Activated CD4-positive, alpha-beta memory T cell treated with anti-CD3 and anti-CD28 coated beads, Interleukin-2, amount 10 ng/mL, durations not matched to agents 7 days and 5 days (primary cell): ENCODE data around the gene STUM. TPM values are rescaled to one million over a fixed set of nuclear protein-coding genes. Genes with fewer than 3 reads are reported as not detected.
A peak's percentile ranks its signal among the peaks of the same experiment; 100 is the strongest.

ENCODE experiments used
- CTCF ChIA-PET: fragments of 350-600 bp; sonication (Branson Sonifier 250); formaldehyde crosslinking; loops from one replicate; lab custom pipeline; 2021; ENCODE audit warnings: antibody characterized with exemption, inconsistent platforms; lab: Charles Lee
- POLR2A ChIA-PET: fragments of 350-600 bp; sonication (Branson Sonifier 250); formaldehyde crosslinking; loops from one replicate; lab custom pipeline; 2021; ENCODE audit warnings: antibody characterized with exemption; lab: Charles Lee
- DNase-seq: peaks from one replicate; pipeline ENCODE4 v3.0.0-alpha.2; 2020
- H3K27ac Mint-ChIP-seq: one replicate; pipeline ENCODE4 v1.8.0; 2021; ENCODE audit warnings: mild to moderate bottlenecking, mixed read lengths
- H3K27me3 Mint-ChIP-seq: one replicate; pipeline ENCODE4 v1.8.0; 2021; ENCODE audit warnings: mixed read lengths
- H3K36me3 Mint-ChIP-seq: one replicate; pipeline ENCODE4 v1.8.0; 2021; ENCODE audit warnings: low read depth, mixed read lengths
- H3K4me1 Mint-ChIP-seq: one replicate; pipeline ENCODE4 v1.8.0; 2021; ENCODE audit warnings: mixed read lengths
- H3K4me3 Mint-ChIP-seq: one replicate; pipeline ENCODE4 v1.8.0; 2021; ENCODE audit warnings: mild to moderate bottlenecking, mixed read lengths
- H3K9me3 Mint-ChIP-seq: one replicate; pipeline ENCODE4 v1.8.0; 2021; ENCODE audit warnings: mixed read lengths
- total RNA-seq, 2 experiments: library from RNA; stranded (reverse); gene quantifications; one replicate each; pipeline ENCODE4 v1.2.3, GENCODE V29; 2021

Gene STUM
- total RNA-seq, 2 experiments from 2014 or later: not detected

DNA sequence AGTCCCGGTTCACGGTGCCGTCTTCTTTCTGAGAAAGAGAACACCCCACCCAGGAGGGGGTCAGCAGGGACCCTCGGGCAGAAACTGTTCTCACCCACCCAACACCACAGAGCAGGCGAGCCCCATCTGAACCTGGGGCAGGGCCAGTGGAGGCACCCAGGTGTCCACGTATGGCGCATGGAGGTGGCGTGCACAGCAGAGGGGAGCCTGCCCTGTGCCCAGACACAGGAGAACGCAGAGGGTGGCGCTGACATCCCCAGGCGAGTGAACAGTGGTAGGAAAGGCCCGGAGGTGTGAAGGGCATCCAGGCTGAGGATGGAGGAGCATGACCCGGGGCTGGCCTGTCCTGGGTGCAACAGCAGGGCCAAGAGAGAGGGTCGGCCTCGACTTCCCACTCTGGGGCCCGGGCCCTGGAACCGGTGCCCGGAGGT lies 91.1 kb downstream of the STUM start:
- H3K27ac Mint-ChIP-seq: no peak overlapping the region
- POLR2A ChIA-PET: interaction anchor here (2.1 kb wide), 1 partner anchor 48 kb away, joined by 5 read pairs; no protein-coding TSS in a partner anchor
- DNase-seq: no peak
- no peaks in the 10 kb centered on the region for H3K9me3 Mint-ChIP-seq
- H3K36me3 Mint-ChIP-seq: peaks cover 53% of the 10 kb centered on the region
- no peaks in the 10 kb centered on the region for H3K27me3 Mint-ChIP-seq
- CTCF ChIA-PET: interaction anchor here (1.4 kb wide), 1 partner anchor 10 kb away, joined by 3 read pairs; no protein-coding TSS in a partner anchor
- peaks cover 44% of the 10 kb centered on the region for H3K4me1 Mint-ChIP-seq
- no peak overlapping the region for H3K4me3 Mint-ChIP-seq

DNA sequence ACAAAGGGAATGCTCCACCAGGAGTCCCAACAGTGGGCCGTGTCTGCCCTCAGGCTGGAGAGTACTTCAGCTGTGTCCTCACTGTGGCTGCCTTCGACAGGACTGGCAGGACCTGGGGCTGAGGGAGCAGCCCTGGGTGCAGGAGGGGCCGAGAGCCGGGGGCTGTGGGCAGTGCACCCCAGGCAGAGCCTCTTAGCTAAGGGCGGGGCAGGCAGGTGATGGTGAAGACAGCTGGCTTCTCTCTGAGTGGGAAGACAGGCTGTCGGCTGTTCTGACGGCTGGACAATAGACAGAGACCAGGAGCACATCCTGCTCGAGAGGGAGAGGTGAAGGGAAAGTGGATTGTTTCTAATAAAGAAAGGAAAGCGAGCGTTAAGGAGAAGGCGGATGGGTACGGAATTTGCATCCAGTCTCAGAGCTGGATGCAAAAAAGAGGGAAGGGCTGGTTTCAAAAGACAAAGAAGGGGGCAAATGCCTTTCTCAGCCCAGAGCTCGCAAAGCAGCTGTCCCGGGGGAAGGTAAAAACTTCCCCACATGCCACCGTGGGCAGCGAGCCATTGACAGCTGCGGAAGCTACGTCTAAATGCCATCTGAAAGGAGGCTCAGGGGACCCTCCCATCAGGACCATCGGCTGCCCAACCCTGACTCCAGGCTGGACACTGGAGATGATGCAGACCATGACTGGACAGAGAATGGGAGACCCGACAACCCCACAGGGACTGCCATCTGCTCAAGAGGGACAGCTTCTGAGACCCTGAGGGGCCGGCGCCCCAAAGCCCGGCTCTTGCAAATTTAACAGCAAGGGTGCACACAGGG lies 92.0 kb downstream of the STUM start:
- Mint-ChIP-seq H3K4me1 (peaks cover 44% of the 10 kb centered on the region), H3K4me3 (no peak overlapping the region)
- DNase-seq: no peak

DNA sequence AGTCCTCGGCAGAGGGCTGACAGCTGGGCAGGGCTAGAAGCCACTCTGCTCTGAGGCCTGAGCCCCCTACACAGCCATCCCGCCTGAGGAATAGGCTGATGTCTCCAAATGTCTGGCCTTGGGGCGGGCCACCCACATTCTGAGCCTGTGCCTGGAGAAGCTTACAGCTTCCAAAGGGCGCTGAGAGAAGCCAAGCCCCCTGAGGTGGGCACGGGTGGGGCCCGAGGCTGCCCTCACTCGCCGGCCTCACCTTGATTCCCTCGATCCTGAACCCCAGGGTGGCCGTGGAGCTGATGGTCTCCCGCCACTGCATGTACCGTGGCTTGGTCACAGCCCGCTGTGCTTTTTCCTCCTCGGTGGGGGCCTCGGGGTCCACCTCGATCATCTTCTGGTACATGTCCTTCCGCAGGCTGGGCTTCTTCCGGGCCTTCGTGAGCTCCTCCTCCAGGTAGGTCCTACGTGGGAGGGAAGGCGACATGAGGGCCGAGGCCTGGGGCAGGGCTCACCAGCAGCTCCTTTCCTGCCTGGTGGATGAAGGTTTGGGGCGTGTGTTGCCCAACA lies 93.2 kb downstream of the STUM start:
- H3K9me3 Mint-ChIP-seq: no peaks in the 10 kb centered on the region
- ChIA-PET POLR2A (interaction anchor here (0.6 to 2.8 kb wide), 7 partner anchors 12 to 95 kb away, joined by 3 to 12 read pairs (median 3); no protein-coding TSS in a partner anchor), CTCF (interaction anchor here (1.0 to 3.3 kb wide), 3 partner anchors 8 to 187 kb away, joined by 3 to 8 read pairs (median 6); no protein-coding TSS in a partner anchor)
- no peaks in the 10 kb centered on the region for H3K27me3 Mint-ChIP-seq
- no peak overlapping the region for H3K4me3 Mint-ChIP-seq
- H3K36me3 Mint-ChIP-seq: peaks cover 49% of the 10 kb centered on the region
- peaks cover 39% of the 10 kb centered on the region for H3K4me1 Mint-ChIP-seq
- no peak for DNase-seq
- no peak overlapping the region for H3K27ac Mint-ChIP-seq

More for the DNA sequence above, 92.0 kb downstream of the STUM start:
- Mint-ChIP-seq H3K27ac (no peak overlapping the region), H3K9me3 (no peaks in the 10 kb centered on the region), H3K27me3 (no peaks in the 10 kb centered on the region), H3K36me3 (peaks cover 47% of the 10 kb centered on the region)
- ChIA-PET CTCF (interaction anchor here (0.9 to 2.0 kb wide), 4 partner anchors 9 to 188 kb away, joined by 3 to 6 read pairs (median 3); no protein-coding TSS in a partner anchor), POLR2A (interaction anchor here (1.4 to 2.8 kb wide), 4 partner anchors 14 to 47 kb away, joined by 3 to 12 read pairs (median 4); no protein-coding TSS in a partner anchor)

DNA sequence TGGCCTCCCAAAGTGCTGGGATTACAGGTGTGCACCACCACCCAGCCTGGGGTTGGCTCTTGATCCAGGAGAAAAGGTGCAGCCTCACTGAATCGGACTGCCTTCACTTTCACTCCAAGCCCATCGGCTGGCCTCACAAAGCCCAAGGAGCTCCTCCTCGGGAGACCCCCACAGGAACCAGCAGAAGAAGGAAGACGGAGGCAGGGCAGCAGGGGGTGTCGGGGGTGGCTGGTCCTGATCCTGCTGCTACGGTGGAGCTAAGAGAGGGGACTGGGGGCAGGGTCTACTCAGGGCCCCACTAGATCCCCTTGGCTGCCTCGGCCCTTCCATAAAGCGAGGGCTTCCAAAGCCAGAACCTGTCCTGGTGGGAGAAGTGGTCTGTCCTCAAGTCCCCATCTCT lies 93.9 kb downstream of the STUM start:
- Mint-ChIP-seq H3K4me3 (no peak overlapping the region), H3K27ac (no peak overlapping the region), H3K4me1 (peaks cover 37% of the 10 kb centered on the region), H3K9me3 (no peaks in the 10 kb centered on the region), H3K36me3 (peaks cover 45% of the 10 kb centered on the region), H3K27me3 (no peaks in the 10 kb centered on the region)
- ChIA-PET CTCF (interaction anchor here (1.8 to 3.3 kb wide), 3 partner anchors 7 to 184 kb away, joined by 5 to 8 read pairs (median 6); no protein-coding TSS in a partner anchor), POLR2A (interaction anchor here (0.6 to 2.8 kb wide), 6 partner anchors 11 to 94 kb away, joined by 3 to 12 read pairs (median 4); no protein-coding TSS in a partner anchor)
- no peak for DNase-seq

DNA sequence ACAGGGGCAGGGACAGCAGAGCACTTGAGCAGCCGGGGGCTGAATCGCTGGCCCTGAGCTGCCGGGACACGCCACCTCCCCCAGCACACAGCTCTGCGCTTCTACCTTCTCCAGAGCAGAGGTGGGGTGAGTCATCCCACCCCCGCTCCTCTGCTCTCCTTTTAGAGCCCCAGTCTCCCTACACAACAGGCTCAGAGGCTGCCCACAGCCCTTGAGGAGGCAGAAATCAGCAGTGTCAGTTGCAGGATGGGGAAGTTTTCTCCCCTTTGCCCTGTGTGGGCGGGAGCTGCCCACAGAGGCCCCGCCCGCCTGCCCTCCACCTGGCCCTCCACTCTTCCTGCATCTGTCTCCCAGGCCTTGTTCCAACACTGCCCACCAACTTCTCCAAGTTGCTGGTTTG lies 94.6 kb downstream of the STUM start:
- H3K36me3 Mint-ChIP-seq: peaks cover 49% of the 10 kb centered on the region

DNA sequence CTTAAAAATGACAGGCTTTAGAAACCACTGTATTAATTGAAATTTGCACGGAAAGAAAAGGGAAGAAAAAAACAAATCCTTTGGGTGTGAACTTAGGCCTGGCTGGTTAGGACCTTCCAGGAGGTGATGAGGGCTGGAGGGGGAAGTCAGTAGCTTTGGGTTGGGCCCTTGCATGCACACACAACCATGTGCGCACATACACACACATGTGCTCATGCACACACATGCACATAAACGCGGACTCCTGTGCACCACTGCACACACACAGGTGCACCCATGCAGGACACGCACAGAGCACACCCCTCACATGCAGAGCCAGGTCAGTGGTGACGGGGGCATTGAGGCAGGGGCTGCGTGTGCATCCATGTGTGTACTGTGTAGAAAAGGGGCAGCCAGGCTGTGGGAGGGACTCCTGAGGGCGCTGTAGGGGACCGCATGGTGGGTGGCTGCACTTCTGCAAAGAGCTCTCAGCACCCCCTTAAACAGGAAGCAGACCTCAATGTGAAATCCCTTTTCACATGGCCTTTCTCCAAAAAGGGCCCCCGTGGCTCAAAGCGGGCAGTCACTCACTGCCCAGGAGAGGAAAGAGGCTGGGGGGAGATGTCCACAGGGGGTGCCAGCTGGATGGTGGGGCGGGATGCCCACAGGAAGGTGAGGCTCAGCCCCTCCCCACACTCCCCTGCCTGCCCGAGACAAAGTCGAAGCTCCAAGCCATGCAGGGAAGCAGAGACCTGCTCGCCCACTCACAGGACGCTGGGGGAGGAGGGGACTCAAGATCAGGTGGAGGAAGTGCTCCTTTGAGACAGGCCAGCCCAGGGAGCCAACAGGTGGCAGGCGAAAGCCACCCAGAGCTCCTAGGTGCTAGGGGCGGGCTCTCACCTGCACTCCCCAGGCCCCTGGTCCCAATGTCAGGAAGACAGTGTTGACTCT lies 95.3 kb downstream of the STUM start:
- no peaks in the 10 kb centered on the region for H3K27me3 Mint-ChIP-seq
- ChIA-PET POLR2A (interaction anchor here (1.0 to 2.8 kb wide), 5 partner anchors 10 to 95 kb away, joined by 3 to 12 read pairs (median 4); partner anchors contain the start of gene ITPKB), CTCF (interaction anchor here (0.9 to 3.3 kb wide), 6 partner anchors 9 to 183 kb away, joined by 3 to 8 read pairs (median 6); no protein-coding TSS in a partner anchor)
- H3K27ac Mint-ChIP-seq: peak overlapping the region; percentile 78
- no peak for DNase-seq
- no peak overlapping the region for H3K4me3 Mint-ChIP-seq
- H3K36me3 Mint-ChIP-seq: peaks cover 50% of the 10 kb centered on the region
- no peaks in the 10 kb centered on the region for H3K9me3 Mint-ChIP-seq
- H3K4me1 Mint-ChIP-seq: peaks cover 39% of the 10 kb centered on the region

More for the DNA sequence above, 94.6 kb downstream of the STUM start:
- DNase-seq: peak; percentile 59
- H3K27ac Mint-ChIP-seq: peak overlapping the region; percentile 78
- CTCF ChIA-PET: interaction anchor here (1.3 to 3.3 kb wide), 4 partner anchors 8 to 183 kb away, joined by 3 to 8 read pairs (median 6); no protein-coding TSS in a partner anchor
- no peak overlapping the region for H3K4me3 Mint-ChIP-seq
- POLR2A ChIA-PET: interaction anchor here (1.0 to 2.8 kb wide), 5 partner anchors 10 to 96 kb away, joined by 3 to 12 read pairs (median 4); partner anchors contain the start of gene ITPKB
- H3K4me1 Mint-ChIP-seq: peaks cover 38% of the 10 kb centered on the region
- no peaks in the 10 kb centered on the region for H3K27me3 Mint-ChIP-seq
- H3K9me3 Mint-ChIP-seq: no peaks in the 10 kb centered on the region

DNA sequence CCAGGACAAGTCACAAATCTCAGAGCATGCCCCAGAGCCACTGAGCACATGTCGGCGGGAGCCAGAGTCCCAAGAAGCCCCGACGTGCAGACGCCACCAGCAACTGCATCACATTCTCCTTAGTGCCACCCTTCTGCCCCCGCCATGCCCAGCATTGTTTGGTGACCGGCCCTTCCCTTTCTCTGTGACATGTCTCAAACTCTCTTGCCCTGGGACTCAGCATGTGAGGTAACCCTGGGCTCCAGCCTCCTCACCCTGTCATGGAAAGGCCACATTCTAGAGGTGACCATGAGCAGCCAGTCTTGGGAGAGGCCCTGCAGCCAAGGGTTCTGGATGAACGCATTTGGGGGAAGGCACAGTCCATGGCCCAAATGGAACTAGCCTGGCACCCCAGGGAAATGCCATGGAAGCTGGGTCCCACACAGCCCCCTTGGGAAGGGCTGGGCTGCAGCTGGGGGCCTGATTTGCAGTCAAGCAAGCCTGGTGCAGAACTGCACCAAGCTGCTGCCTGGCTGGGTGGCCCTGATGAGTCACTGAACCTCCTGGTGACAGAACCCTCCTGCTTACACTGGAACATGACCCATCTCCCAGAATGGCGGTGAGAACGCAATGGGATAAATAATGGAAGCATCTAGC lies 96.1 kb downstream of the STUM start:
- CTCF ChIA-PET: interaction anchor here (0.9 to 3.3 kb wide), 5 partner anchors 9 to 182 kb away, joined by 3 to 8 read pairs (median 6); no protein-coding TSS in a partner anchor
- H3K27ac Mint-ChIP-seq: peak overlapping the region; percentile 78

DNA sequence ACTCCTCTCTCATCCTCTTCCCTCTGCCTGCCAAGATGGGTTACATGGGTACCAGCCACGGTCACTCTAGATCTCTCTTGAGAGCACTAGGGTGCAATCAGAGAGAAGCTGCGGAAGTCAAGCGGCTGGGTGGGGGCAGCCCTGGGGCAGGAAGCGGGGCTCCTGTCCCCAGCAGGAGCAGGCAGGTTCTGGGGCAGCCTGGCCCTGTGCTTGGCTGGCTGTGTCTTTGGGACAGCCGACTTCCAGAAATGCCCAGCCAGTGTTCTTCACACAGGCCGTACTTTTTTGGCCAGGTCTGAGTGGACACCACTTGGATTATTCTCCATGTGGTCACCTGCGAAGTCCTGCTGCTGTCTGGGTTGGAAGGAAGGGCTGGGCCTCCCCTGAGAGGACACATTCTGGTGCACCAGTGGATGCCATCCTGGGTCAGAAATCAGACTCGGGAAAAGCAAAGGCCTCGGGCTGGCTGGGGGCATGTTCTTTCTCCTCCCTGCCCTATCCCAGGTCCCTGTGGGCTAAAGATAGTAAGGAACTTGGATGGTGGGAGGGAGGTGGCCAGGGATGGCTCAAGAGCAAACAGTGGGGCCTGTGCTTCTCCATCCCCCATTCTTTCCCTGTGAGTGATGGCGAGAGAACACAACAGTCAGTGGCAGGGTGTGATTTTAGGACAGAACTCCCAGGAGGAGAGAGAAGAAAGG lies 96.9 kb downstream of the STUM start:
- H3K27me3 Mint-ChIP-seq: no peaks in the 10 kb centered on the region
- H3K9me3 Mint-ChIP-seq: no peaks in the 10 kb centered on the region
- DNase-seq: no peak
- peaks cover 45% of the 10 kb centered on the region for H3K4me1 Mint-ChIP-seq
- peak overlapping the region; percentile 52 for H3K27ac Mint-ChIP-seq
- no peak overlapping the region for H3K4me3 Mint-ChIP-seq
- ChIA-PET CTCF (no interaction called here), POLR2A (interaction anchor here (0.7 kb wide), 1 partner anchor 10 kb away, joined by 3 read pairs; no protein-coding TSS in a partner anchor)
- peaks cover 43% of the 10 kb centered on the region for H3K36me3 Mint-ChIP-seq

More for the DNA sequence above, 96.1 kb downstream of the STUM start:
- Mint-ChIP-seq H3K36me3 (peaks cover 48% of the 10 kb centered on the region), H3K4me3 (no peak overlapping the region), H3K27me3 (no peaks in the 10 kb centered on the region), H3K4me1 (peaks cover 44% of the 10 kb centered on the region), H3K9me3 (no peaks in the 10 kb centered on the region)
- DNase-seq: no peak
- POLR2A ChIA-PET: interaction anchor here (0.7 to 2.3 kb wide), 4 partner anchors 9 to 39 kb away, joined by 3 to 11 read pairs (median 4); no protein-coding TSS in a partner anchor

DNA sequence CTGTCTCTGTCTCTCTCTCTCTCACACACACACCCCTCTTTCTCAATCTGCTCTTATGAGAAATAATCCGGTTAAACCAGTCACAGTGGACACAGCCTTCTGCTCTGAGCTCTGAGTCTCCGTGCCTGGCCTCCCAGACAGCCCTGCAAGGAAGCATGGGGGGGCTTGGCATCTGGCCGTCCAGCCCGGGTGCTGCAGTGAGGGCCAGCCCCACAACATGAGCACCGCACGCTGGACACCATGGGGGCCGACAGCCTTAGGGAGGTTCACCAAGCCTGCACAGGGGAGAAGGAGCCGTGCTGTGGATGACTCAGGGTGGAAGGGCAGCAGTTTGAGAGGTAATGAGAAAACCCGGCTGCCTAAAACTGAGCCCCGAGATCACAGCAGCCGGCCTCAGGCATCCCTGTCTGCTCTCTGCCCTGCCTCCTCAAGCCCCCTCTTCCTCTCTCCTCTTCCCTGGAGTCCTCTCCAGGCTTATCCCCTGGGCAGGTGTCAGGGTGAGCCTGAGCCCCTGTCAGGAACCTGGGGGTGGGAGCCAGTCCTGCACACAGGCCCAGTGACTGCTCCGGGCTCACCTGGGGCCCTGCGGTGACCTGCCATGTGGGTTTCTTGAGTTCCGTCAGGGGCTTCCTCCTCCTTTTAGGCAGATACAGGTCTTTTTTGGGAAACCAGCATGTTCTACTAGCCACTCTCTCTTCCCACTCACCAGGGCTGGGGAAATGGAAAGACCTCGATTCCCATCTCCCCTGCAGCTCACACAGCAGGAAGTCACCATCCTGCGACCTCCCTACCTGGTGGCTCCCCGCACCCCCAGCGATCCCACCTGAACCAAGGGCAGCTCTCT lies 97.7 kb downstream of the STUM start:
- Mint-ChIP-seq H3K36me3 (peaks cover 42% of the 10 kb centered on the region), H3K9me3 (no peaks in the 10 kb centered on the region), H3K27me3 (no peaks in the 10 kb centered on the region), H3K27ac (no peak overlapping the region), H3K4me3 (no peak overlapping the region), H3K4me1 (peaks cover 45% of the 10 kb centered on the region)
- POLR2A ChIA-PET: no interaction called here
- CTCF ChIA-PET: no interaction called here
- DNase-seq: no peak

DNA sequence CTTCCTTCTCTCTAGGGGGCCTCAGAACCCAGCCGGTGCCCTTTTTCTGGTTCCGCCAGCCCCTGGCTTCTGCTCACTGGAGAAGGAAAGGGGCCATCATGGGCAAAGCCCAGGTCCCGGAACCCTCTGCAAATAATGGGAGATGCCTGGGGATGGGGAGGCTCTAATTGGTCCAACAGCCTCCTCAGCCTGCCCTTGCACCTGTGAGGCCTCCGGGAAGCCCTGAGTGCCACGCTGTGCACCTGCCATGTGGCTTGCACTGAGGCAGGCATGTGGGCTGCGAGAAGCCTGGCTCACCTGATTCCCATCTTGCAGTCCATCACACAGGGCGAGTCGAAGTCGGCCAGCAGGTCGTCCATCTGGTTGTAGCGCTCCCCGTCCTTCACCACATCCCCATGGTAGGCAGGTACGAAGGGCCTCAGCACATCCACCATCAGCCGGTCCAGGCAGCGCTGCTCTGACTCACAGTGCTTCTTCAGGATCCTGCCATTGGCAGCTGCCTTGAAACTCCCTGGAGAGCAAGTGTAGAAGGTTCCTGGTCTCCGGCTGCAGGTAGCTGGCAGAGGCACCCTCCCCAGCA lies 98.4 kb downstream of the STUM start:
- CTCF ChIA-PET: no interaction called here
- Mint-ChIP-seq H3K36me3 (peaks cover 40% of the 10 kb centered on the region), H3K4me3 (no peak overlapping the region), H3K27ac (no peak overlapping the region), H3K27me3 (no peaks in the 10 kb centered on the region), H3K4me1 (peaks cover 45% of the 10 kb centered on the region), H3K9me3 (no peaks in the 10 kb centered on the region)
- DNase-seq: no peak
- POLR2A ChIA-PET: no interaction called here
